ENCODE measurements around the gene IDH3B.

Gene IDH3B

DNA sequence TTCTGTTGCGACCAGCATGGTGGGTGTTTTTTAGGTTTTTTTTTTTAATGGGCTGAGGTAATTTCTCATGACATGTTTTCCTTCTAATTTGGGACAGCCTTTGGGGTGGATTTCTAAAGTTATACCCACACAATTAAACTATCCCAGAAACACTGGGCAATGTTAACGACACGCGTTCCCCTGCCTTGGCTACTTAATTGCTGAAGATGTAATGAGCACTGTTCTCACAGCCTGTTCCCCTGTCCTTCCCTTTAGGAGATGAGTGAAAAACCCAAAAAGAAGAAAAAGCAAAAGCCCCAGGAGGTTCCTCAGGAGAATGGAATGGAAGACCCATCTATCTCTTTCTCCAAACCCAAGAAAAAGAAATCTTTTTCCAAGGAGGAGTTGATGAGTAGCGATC lies 6.3 kb downstream of the IDH3B start:
- no peak overlapping the region for H3K4me3 ChIP-seq (ENCODE audit: low read length)
- H3K27me3 ChIP-seq (ENCODE audit: low read depth, low read length) = no peaks in the 10 kb centered on the region
- peaks cover 47% of the 10 kb centered on the region for H3K79me2 ChIP-seq (ENCODE audit: low read length)
- peaks cover 80% of the 10 kb centered on the region for H3K36me3 ChIP-seq (replicated peaks; ENCODE audit: low read depth, low read length)
- TF ChIP-seq EZH2phosphoT487 (IDR thresholded peaks at IDR 0.05; ENCODE audit: low read depth) = no peak
- TF ChIP-seq, protein P1, sequence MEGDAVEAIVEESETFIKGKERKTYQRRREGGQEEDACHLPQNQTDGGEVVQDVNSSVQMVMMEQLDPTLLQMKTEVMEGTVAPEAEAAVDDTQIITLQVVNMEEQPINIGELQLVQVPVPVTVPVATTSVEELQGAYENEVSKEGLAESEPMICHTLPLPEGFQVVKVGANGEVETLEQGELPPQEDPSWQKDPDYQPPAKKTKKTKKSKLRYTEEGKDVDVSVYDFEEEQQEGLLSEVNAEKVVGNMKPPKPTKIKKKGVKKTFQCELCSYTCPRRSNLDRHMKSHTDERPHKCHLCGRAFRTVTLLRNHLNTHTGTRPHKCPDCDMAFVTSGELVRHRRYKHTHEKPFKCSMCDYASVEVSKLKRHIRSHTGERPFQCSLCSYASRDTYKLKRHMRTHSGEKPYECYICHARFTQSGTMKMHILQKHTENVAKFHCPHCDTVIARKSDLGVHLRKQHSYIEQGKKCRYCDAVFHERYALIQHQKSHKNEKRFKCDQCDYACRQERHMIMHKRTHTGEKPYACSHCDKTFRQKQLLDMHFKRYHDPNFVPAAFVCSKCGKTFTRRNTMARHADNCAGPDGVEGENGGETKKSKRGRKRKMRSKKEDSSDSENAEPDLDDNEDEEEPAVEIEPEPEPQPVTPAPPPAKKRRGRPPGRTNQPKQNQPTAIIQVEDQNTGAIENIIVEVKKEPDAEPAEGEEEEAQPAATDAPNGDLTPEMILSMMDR (IDR thresholded peaks at IDR 0.05; ENCODE audit: low read depth, low read length) = no peak
- H3K27ac ChIP-seq (ENCODE audit: low read length) = no peak overlapping the region
- H3K4me2 ChIP-seq (ENCODE audit: low read length) = no peak overlapping the region
- H3K9ac ChIP-seq (ENCODE audit: low read length) = no peak overlapping the region
- H4K20me1 ChIP-seq (ENCODE audit: insufficient read depth, low read length) = peaks cover 64% of the 10 kb centered on the region
- no peak overlapping the region for H2AFZ ChIP-seq (ENCODE audit: low read depth, low read length)
- H3K9me3 ChIP-seq (ENCODE audit: insufficient read depth, low read length) = no peaks in the 10 kb centered on the region
- peaks cover 11% of the 10 kb centered on the region for H3K4me1 ChIP-seq (ENCODE audit: low read length)

DNA sequence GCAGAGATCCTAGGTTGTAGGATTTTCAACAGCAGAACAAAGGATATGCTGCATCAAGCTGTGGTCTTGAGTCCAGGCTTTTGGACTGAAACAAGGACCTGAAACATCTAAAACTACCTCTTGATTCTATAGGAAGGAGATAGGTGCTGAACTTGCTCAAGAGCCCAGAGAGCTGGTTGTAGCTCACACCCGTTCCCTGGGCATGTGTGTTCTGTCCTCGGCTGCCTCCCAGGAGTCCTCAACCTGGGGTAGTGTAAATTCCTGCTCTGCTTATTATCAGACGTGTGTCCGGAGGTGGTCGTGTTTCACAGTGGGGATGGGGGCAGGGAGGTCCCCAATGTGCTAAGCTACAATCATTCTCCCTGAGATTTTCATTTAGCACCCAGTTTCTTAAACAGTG lies 6.8 kb downstream of the IDH3B start:
- H3K4me3 ChIP-seq (ENCODE audit: low read length) = no peak overlapping the region
- peaks cover 50% of the 10 kb centered on the region for H3K79me2 ChIP-seq (ENCODE audit: low read length)
- no peaks in the 10 kb centered on the region for H3K9me3 ChIP-seq (ENCODE audit: insufficient read depth, low read length)
- H3K4me1 ChIP-seq (ENCODE audit: low read length) = peaks cover 11% of the 10 kb centered on the region
- no peak overlapping the region for H3K27ac ChIP-seq (ENCODE audit: low read length)
- H3K36me3 ChIP-seq (replicated peaks; ENCODE audit: low read depth, low read length) = peaks cover 80% of the 10 kb centered on the region
- peaks cover 64% of the 10 kb centered on the region for H4K20me1 ChIP-seq (ENCODE audit: insufficient read depth, low read length)
- no peak overlapping the region for H3K9ac ChIP-seq (ENCODE audit: low read length)
- TF ChIP-seq, protein P1 (IDR thresholded peaks at IDR 0.05; ENCODE audit: low read depth, low read length) = no peak
- no peak for TF ChIP-seq EZH2phosphoT487 (IDR thresholded peaks at IDR 0.05; ENCODE audit: low read depth)
- H2AFZ ChIP-seq (ENCODE audit: low read depth, low read length) = no peak overlapping the region
- no peaks in the 10 kb centered on the region for H3K27me3 ChIP-seq (ENCODE audit: low read depth, low read length)
- H3K4me2 ChIP-seq (ENCODE audit: low read length) = no peak overlapping the region

DNA sequence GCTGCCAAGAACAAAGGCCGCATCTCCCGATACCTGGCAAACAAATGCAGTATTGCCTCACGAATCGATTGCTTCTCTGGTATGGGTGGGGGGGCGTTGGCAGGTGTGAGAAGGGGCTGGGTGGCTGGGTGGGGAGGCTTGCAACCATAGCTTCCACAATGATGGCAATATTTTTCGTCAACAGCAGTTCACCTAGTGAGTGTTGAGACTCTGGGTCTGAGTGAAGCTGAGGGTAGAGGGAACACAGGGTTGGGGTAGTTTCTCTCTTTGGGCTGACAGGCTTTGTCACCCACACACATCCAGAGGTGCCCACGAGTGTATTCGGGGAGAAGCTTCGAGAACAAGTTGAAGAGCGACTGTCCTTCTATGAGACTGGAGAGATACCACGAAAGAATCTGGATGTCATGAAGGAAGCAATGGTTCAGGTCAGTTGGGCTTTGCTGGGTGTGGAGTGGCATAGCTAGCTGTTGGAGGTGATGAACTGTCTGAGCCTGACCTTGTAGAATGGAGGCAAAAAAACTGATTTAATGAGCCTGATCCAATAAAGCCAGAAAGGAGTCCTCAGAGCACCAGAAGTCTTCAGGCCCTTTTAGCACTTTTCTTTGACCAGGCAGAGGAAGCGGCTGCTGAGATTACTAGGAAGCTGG lies 7.4 kb downstream of the IDH3B start:
- TF ChIP-seq, protein P1 (IDR thresholded peaks at IDR 0.05; ENCODE audit: low read depth, low read length) = no peak
- no peak for TF ChIP-seq EZH2phosphoT487 (IDR thresholded peaks at IDR 0.05; ENCODE audit: low read depth)
- Histone ChIP-seq H4K20me1 (ENCODE audit: insufficient read depth, low read length) (peaks cover 64% of the 10 kb centered on the region), H3K4me3 (ENCODE audit: low read length) (no peak overlapping the region), H3K27ac (ENCODE audit: low read length) (no peak overlapping the region), H3K4me2 (ENCODE audit: low read length) (no peak overlapping the region), H3K79me2 (ENCODE audit: low read length) (peaks cover 57% of the 10 kb centered on the region), H2AFZ (ENCODE audit: low read depth, low read length) (no peak overlapping the region), H3K9ac (ENCODE audit: low read length) (no peak overlapping the region), H3K4me1 (ENCODE audit: low read length) (peaks cover 11% of the 10 kb centered on the region), H3K27me3 (ENCODE audit: low read depth, low read length) (no peaks in the 10 kb centered on the region), H3K36me3 (replicated peaks; ENCODE audit: low read depth, low read length) (peaks cover 73% of the 10 kb centered on the region), H3K9me3 (ENCODE audit: insufficient read depth, low read length) (no peaks in the 10 kb centered on the region)

DNA sequence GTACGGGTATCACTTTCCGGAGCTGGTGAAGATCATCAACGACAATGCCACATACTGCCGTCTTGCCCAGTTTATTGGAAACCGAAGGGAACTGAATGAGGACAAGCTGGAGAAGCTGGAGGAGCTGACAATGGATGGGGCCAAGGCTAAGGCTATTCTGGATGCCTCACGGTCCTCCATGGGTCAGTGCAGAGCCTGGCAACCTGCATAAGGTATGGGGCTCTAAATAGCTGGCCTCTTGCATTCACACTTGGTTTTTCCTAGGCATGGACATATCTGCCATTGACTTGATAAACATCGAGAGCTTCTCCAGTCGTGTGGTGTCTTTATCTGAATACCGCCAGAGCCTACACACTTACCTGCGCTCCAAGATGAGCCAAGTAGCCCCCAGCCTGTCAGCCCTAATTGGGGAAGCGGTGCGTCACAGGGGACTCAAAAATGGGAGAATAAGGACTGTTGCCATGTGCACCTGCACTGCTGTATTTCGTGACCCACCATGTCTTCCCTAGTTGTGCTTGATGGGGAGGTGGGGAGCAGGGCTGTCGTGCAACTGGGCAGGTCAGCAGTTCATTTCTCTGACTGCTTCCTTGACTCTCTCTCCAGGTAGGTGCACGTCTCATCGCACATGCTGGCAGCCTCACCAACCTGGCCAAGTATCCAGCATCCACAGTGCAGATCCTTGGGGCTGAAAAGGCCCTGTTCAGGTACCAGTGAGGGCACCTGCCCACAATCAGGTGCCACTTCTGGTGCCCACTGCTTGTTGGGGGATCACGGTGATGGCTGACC lies 8.5 kb downstream of the IDH3B start:
- peaks cover 16% of the 10 kb centered on the region for H3K4me1 ChIP-seq (ENCODE audit: low read length)
- H4K20me1 ChIP-seq (ENCODE audit: insufficient read depth, low read length) = peaks cover 64% of the 10 kb centered on the region
- no peak overlapping the region for H2AFZ ChIP-seq (ENCODE audit: low read depth, low read length)
- H3K36me3 ChIP-seq (replicated peaks; ENCODE audit: low read depth, low read length) = peaks cover 70% of the 10 kb centered on the region
- H3K27ac ChIP-seq (ENCODE audit: low read length) = no peak overlapping the region
- H3K9me3 ChIP-seq (ENCODE audit: insufficient read depth, low read length) = no peaks in the 10 kb centered on the region
- H3K79me2 ChIP-seq (ENCODE audit: low read length) = peaks cover 66% of the 10 kb centered on the region
- TF ChIP-seq EZH2phosphoT487 (IDR thresholded peaks at IDR 0.05; ENCODE audit: low read depth) = no peak
- TF ChIP-seq, protein P1 (IDR thresholded peaks at IDR 0.05; ENCODE audit: low read depth, low read length) = no peak
- no peak overlapping the region for H3K4me3 ChIP-seq (ENCODE audit: low read length)
- no peaks in the 10 kb centered on the region for H3K27me3 ChIP-seq (ENCODE audit: low read depth, low read length)
- H3K4me2 ChIP-seq (ENCODE audit: low read length) = no peak overlapping the region
- no peak overlapping the region for H3K9ac ChIP-seq (ENCODE audit: low read length)
